Stimulated activated CD4-positive, alpha-beta T cell treated with anti-CD3 and anti-CD28 coated beads, Interleukin-15, amount 100 ng/mL, for 48 hours (primary cell): ENCODE data around the gene GTPBP1.

Experiments
- DNase-seq, 2 donors: peaks; one replicate each; pipeline ENCODE4 v3.0.0-alpha.2; 2020; ENCODE audit warnings: low read depth in 2 of 2

Gene GTPBP1

GRCh38 chr22:38700789-38701628 lies 4.7 kb upstream of the GTPBP1 start, which contains the start of gene JOSD1:
JOSD1 (minus strand) TSS chr22:38700943; CDS start chr22:38699987, 956 bp downstream.
- peak; percentile 95 to 97 for DNase-seq

- DNase-seq = no peak
Measured at GRCh38 chr22:38704654-38705234, 1.0 kb upstream of the GTPBP1 start.

- no peak for DNase-seq
Measured at GRCh38 chr22:38706101-38706900, 557 bp downstream of the GTPBP1 start.

GRCh38 chr22:38706901-38707195 lies 1.1 kb downstream of the GTPBP1 start:
- DNase-seq = no peak

GRCh38 chr22:38707346-38707745 lies 1.6 kb downstream of the GTPBP1 start:
- DNase-seq = no peak

- no peak for DNase-seq
Measured at GRCh38 chr22:38707984-38708383, 2.2 kb downstream of the GTPBP1 start.

GRCh38 chr22:38709306-38709705 lies 3.6 kb downstream of the GTPBP1 start:
- no peak for DNase-seq

- DNase-seq = no peak
Measured at GRCh38 chr22:38710351-38710750, 4.6 kb downstream of the GTPBP1 start.

- no peak for DNase-seq
Measured at GRCh38 chr22:38710866-38711265, 5.1 kb downstream of the GTPBP1 start.

GRCh38 chr22:38712486-38713207 lies 6.9 kb downstream of the GTPBP1 start:
- no peak for DNase-seq

GRCh38 chr22:38713921-38714320 lies 8.2 kb downstream of the GTPBP1 start:
- no peak for DNase-seq

- no peak for DNase-seq
Measured at GRCh38 chr22:38715176-38715764, 9.5 kb downstream of the GTPBP1 start.

- DNase-seq = no peak
Measured at GRCh38 chr22:38715852-38716251, 10.1 kb downstream of the GTPBP1 start.

GRCh38 chr22:38716271-38716670 lies 10.5 kb downstream of the GTPBP1 start:
- DNase-seq = no peak

- DNase-seq = no peak
Measured at GRCh38 chr22:38716826-38717225, 11.1 kb downstream of the GTPBP1 start.

GRCh38 chr22:38717244-38717643 lies 11.5 kb downstream of the GTPBP1 start:
- no peak for DNase-seq

GRCh38 chr22:38718414-38718813 lies 12.7 kb downstream of the GTPBP1 start:
- DNase-seq = no peak

GRCh38 chr22:38719196-38719595 lies 13.5 kb downstream of the GTPBP1 start:
- DNase-seq = no peak

GRCh38 chr22:38720350-38720749 lies 14.6 kb downstream of the GTPBP1 start:
- no peak for DNase-seq

GRCh38 chr22:38721551-38721950 lies 15.8 kb downstream of the GTPBP1 start:
- no peak for DNase-seq

- no peak for DNase-seq
Measured at GRCh38 chr22:38724176-38724575, 18.4 kb downstream of the GTPBP1 start.
